ENCODE results near the gene RNASEH2B. TPM values are rescaled to one million over a fixed set of nuclear protein-coding genes. Genes with fewer than 3 reads are reported as not detected.

Gene RNASEH2B
- total and polyA plus RNA-seq, 9 of the 15 experiments (the other 6 are each of a cell fraction or from before 2014, with no cell fraction given) = 26.3 to 109 (median 62.5) TPM

GRCh38 chr13:50919277-50919676, 9.7 kb downstream of the RNASEH2B start:
- peaks cover 11 to 29% of the 10 kb centered on the region in 2 experiments; a peak in 4 of 5 replicates for H3K4me1 ChIP-seq (replicated peaks in 1 of 2; ENCODE audit: control insufficient read depth in 2 of 2, insufficient read depth in 2 of 2, low read length in 2 of 2)
- CTCF ChIA-PET (ENCODE audit: low intra/inter-chr PET ratio) = no interaction called here
- intact Hi-C loops (cut with micrococcal nuclease) = loop anchor here (10.0 kb wide), 5 partner anchors 146 to 714 kb away; no protein-coding TSS in a partner anchor
- in situ Hi-C loops (cut with MboI) = no loop called here
- no TSS peak for BruUV-seq (replicated peaks)
- POLR2A ChIA-PET = interaction anchor here (0.8 kb wide), 1 partner anchor 10 kb away, joined by 4 read pairs; the partner anchor contains the start of gene RNASEH2B
- no peaks in the 10 kb centered on the region for H4K20me1 ChIP-seq (replicated peaks; ENCODE audit: control insufficient read depth, insufficient read depth, low read length)
- no peak overlapping the region for H3K4me2 ChIP-seq (ENCODE audit: insufficient read depth, low read length)
- no peaks in the 10 kb centered on the region for H3K36me3 ChIP-seq (ENCODE audit: control insufficient read depth, insufficient read depth, low read length)
- H3K9me3 ChIP-seq (replicated peaks; ENCODE audit: control insufficient read depth, insufficient read depth, low read depth, low read length) = peaks cover 8% of the 10 kb centered on the region; the same call in 1 of the 2 replicates
- no peak overlapping the region for H3K27ac ChIP-seq (ENCODE audit: extremely low read depth, low read depth, low read length)
- H3K9me1 ChIP-seq (ENCODE audit: control insufficient read depth, insufficient read depth, low read length) = no peaks in the 10 kb centered on the region
- DNase-seq (ENCODE audit: extremely low read depth in 1 of 4, low spot score in 3 of 4) (no peak), ATAC-seq (no peak), FAIRE-seq (no peak)
- no peak overlapping the region for H2AFZ ChIP-seq (ENCODE audit: low read depth, low read length)
- no peak overlapping the region for H3K4me3 ChIP-seq
- 83% methylated on average over 2 of the region's 2 CpGs for WGBS (ENCODE audit: insufficient coverage, low coverage, missing lambda C conversion rate)
- H3K27me3 ChIP-seq (ENCODE audit: control insufficient read depth in 2 of 2, insufficient read depth in 2 of 2, low read length in 2 of 2) = no peaks in the 10 kb centered on the region
- TF ChIP-seq HDAC6 (IDR thresholded peaks at IDR 0.05; ENCODE audit: low read depth, low read length) = no peak
- TF ChIP-seq, protein P1, sequence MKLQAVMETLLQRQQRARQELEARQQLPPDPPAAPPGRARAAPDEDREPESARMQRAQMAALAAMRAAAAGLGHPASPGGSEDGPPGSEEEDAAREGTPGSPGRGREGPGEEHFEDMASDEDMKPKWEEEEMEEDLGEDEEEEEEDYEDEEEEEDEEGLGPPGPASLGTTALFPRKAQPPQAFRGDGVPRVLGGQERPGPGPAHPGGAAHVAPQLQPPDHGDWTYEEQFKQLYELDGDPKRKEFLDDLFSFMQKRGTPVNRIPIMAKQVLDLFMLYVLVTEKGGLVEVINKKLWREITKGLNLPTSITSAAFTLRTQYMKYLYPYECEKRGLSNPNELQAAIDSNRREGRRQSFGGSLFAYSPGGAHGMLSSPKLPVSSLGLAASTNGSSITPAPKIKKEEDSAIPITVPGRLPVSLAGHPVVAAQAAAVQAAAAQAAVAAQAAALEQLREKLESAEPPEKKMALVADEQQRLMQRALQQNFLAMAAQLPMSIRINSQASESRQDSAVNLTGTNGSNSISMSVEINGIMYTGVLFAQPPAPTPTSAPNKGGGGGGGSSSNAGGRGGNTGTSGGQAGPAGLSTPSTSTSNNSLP (IDR thresholded peaks at IDR 0.05; ENCODE audit: borderline replicate concordance, low read depth, low read length) = no peak
- no peak for TF ChIP-seq SETDB1 (IDR thresholded peaks at IDR 0.05; ENCODE audit: low read length)
- no peak for TF ChIP-seq TAF9B (IDR thresholded peaks at IDR 0.05; ENCODE audit: partially characterized antibody)
- no peak for TF ChIP-seq GATAD2A (IDR thresholded peaks at IDR 0.05)
- no peak for TF ChIP-seq GABPA (tag; conservative IDR thresholded peaks at IDR 0.05; ENCODE audit: low read depth)
- TF ChIP-seq HNRNPUL1 (IDR thresholded peaks at IDR 0.05; ENCODE audit: low read length) = no peak
- peaks cover 78% of the 10 kb centered on the region for H3K79me2 ChIP-seq (ENCODE audit: control insufficient read depth, insufficient read depth, low read length)
- no peak overlapping the region for H3K9ac ChIP-seq (ENCODE audit: insufficient read depth in 1 of 2, low read depth in 2 of 2, low read length in 2 of 2)

Measured in K562 (cell line).